Mesendoderm (in vitro differentiated cells): ENCODE data around the gene ARID1B.

ENCODE experiments used
- DNase-seq: peaks from one replicate; pipeline ENCODE4 v3.0.0; 2013
- H2AK5ac ChIP-seq: 2 replicates; pipeline ENCODE4 v1.6.1; 2013; ENCODE audit warnings: low read length, inconsistent platforms
- H2BK120ac ChIP-seq: 2 replicates; pipeline ENCODE4 v1.6.1; 2013; ENCODE audit warnings: low read depth, mild to moderate bottlenecking, low read length, moderate library complexity, mixed read lengths
- H2BK15ac ChIP-seq: replicated peaks from 2 replicates; pipeline ENCODE4 v1.6.1; 2013; ENCODE audit warnings: low read depth, mild to moderate bottlenecking, moderate library complexity
- H2BK5ac ChIP-seq: 2 replicates; pipeline ENCODE4 v1.6.1; 2013; ENCODE audit warnings: low read length, inconsistent platforms
- H3K18ac ChIP-seq: 2 replicates; pipeline ENCODE4 v1.6.1; 2013; ENCODE audit warnings: mild to moderate bottlenecking, low read length, mixed read lengths
- H3K23ac ChIP-seq: one replicate; pipeline ENCODE4 v1.6.1; 2013; ENCODE audit warnings: low read length
- H3K27ac ChIP-seq: 2 replicates; pipeline ENCODE4 v1.5.1; 2013; ENCODE audit warnings: low read depth, mild to moderate bottlenecking, inconsistent platforms, low read length, moderate library complexity
- H3K27me3 ChIP-seq: 2 replicates; pipeline ENCODE4 v1.6.1; 2013; ENCODE audit warnings: low read length, control low read depth, mild to moderate bottlenecking, inconsistent platforms; ENCODE audit not compliant: insufficient read depth, poor library complexity
- H3K36me3 ChIP-seq: 2 replicates; pipeline ENCODE4 v1.6.1; 2013; ENCODE audit warnings: low read length, inconsistent platforms; ENCODE audit not compliant: control insufficient read depth, insufficient read depth
- H3K4ac ChIP-seq: one replicate; pipeline ENCODE4 v1.6.1; 2013; ENCODE audit warnings: low read depth, mild to moderate bottlenecking, low read length, moderate library complexity
- H3K4me1 ChIP-seq: 2 replicates; pipeline ENCODE4 v1.6.1; 2013; ENCODE audit warnings: low read depth, low read length, inconsistent platforms; ENCODE audit not compliant: control insufficient read depth
- H3K4me2 ChIP-seq: 2 replicates; pipeline ENCODE4 v1.6.1; 2013; ENCODE audit warnings: low read length
- H3K4me3 ChIP-seq: 2 replicates; pipeline ENCODE4 v1.5.1; 2013; ENCODE audit warnings: mild to moderate bottlenecking, low read length
- H3K56ac ChIP-seq: one replicate; pipeline ENCODE4 v1.6.1; 2013; ENCODE audit warnings: low read length
- H3K79me1 ChIP-seq: 2 replicates; pipeline ENCODE4 v1.6.1; 2013; ENCODE audit warnings: low read length, inconsistent platforms
- H3K79me2 ChIP-seq: 2 replicates; pipeline ENCODE4 v1.6.1; 2013; ENCODE audit warnings: mild to moderate bottlenecking, low read length; ENCODE audit not compliant: control insufficient read depth, insufficient read depth
- H3K9ac ChIP-seq: 2 replicates; pipeline ENCODE4 v1.6.1; 2013; ENCODE audit warnings: low read length, inconsistent platforms
- H4K5ac ChIP-seq: one replicate; pipeline ENCODE4 v1.6.1; 2013; ENCODE audit warnings: low read length
- H4K8ac ChIP-seq: one replicate; pipeline ENCODE4 v1.6.1; 2013; ENCODE audit warnings: low read depth, mild to moderate bottlenecking, control low read depth, low read length, moderate library complexity
- WGBS: extraction: QIAGEN DNeasy Blood & Tissue Kit; methylation state at CpG from one replicate; pipeline ENCODE4 v1.1.7; 2013; ENCODE audit warnings: low lambda C conversion rate, missing lambda C conversion rate; ENCODE audit not compliant: insufficient coverage; ENCODE audit errors: extremely low coverage; 5-methylcytosine and 5-hydroxymethylcytosine counted together

The ARID1B gene

DNA sequence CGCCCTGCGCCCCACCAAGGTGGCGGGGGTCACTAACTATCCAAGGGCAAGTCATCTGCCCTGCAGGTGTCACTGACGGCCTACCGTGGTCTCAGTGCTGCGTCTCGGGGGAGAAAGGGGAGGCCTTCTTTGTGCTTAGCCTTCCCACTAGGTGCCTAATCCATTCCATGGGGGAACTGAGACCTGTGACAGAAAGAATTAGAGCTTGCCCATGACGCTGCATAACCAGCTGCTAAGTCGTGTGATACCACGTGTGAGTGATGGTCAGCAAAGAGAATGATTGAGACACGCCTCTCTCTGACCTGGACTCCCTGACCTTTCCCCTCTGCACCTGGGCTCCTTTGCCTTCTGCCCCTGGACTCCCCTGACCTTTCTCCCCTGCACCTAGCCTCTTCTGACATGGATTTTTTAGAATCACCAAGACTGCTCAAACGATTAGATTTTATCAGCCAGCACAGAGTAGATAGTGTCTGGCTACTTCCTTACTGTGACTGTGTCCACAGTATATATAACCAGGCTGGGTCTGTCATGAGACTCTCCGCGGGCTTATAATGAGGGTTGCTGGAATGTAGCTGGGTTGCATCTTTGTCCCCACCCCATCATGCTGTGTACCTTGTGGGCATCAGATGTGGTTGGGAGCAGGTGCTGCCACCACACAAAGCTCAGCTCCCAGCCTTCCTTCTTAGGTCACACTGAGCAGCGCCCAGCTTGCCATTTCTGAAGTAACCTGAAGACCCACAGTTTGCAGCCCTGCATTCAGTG lies 405.5 kb downstream of the ARID1B start:
- no CpG with 5 or more reads among the region's 15 CpGs for WGBS
- H3K27ac ChIP-seq = no peak overlapping the region

DNA sequence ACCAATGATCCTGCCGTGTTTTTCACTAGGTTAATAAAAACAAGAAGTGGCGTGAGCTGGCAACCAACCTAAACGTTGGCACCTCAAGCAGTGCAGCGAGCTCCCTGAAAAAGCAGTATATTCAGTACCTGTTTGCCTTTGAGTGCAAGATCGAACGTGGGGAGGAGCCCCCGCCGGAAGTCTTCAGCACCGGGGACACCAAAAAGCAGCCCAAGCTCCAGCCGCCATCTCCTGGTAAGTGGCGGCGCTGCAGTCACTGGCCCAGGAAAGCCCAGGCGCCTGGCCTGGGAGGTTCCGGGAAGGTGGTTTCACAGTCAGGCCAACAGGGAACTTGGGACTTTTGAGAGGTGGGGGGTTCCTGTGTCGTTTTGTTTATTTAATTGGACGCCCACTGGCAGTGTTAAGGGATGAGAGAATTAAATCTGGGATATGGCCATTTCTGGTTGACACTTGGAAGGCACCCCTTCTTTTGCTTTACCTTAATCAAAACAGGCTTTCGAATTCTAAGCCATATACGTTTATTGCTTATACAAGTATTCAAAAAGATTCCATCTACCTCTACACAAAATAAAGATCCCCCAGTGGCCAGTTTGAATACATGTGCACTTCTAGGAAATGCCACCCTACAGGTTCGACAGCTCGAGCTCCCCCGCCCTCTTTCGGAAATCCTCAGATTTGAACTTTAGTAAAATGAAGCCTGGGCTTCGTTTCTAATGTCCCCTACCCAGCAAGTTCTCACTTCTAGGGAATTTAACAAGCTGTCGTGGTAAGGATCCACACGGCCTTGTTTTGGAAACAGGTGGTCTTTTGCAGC lies 407.2 kb downstream of the ARID1B start:
- H3K18ac ChIP-seq = no peak overlapping the region
- H2BK5ac ChIP-seq = no peak overlapping the region
- no peak overlapping the region for H3K4me2 ChIP-seq
- WGBS = no CpG with 5 or more reads among the region's 25 CpGs
- H4K5ac ChIP-seq = no peak overlapping the region
- H2BK120ac ChIP-seq = no peak overlapping the region
- H2AK5ac ChIP-seq = no peak overlapping the region
- no peak overlapping the region for H3K4ac ChIP-seq
- no peak overlapping the region for H2BK15ac ChIP-seq
- no peak overlapping the region for H4K8ac ChIP-seq
- H3K9ac ChIP-seq = no peak overlapping the region
- H3K79me2 ChIP-seq = no peaks in the 10 kb centered on the region
- no peaks in the 10 kb centered on the region for H3K79me1 ChIP-seq
- no peaks in the 10 kb centered on the region for H3K27me3 ChIP-seq
- no peaks in the 10 kb centered on the region for H3K4me1 ChIP-seq
- no peak overlapping the region for H3K27ac ChIP-seq
- no peaks in the 10 kb centered on the region for H3K36me3 ChIP-seq
- no peak overlapping the region for H3K23ac ChIP-seq
- H3K56ac ChIP-seq = no peak overlapping the region
- peak; percentile 84 for DNase-seq
- H3K4me3 ChIP-seq = no peak overlapping the region

More for the DNA sequence above, 405.5 kb downstream of the ARID1B start:
- H3K56ac ChIP-seq = no peak overlapping the region
- H3K36me3 ChIP-seq = no peaks in the 10 kb centered on the region
- no peak overlapping the region for H2AK5ac ChIP-seq
- no peak overlapping the region for H3K18ac ChIP-seq
- H3K23ac ChIP-seq = no peak overlapping the region
- H3K79me1 ChIP-seq = no peaks in the 10 kb centered on the region
- no peak overlapping the region for H2BK120ac ChIP-seq
- H3K79me2 ChIP-seq = no peaks in the 10 kb centered on the region
- no peak overlapping the region for H3K4me2 ChIP-seq
- no peaks in the 10 kb centered on the region for H3K4me1 ChIP-seq
- H4K5ac ChIP-seq = no peak overlapping the region
- H2BK15ac ChIP-seq = no peak overlapping the region
- no peak for DNase-seq
- H3K27me3 ChIP-seq = no peaks in the 10 kb centered on the region
- no peak overlapping the region for H3K4me3 ChIP-seq
- H4K8ac ChIP-seq = no peak overlapping the region
- H3K9ac ChIP-seq = no peak overlapping the region
- no peak overlapping the region for H3K4ac ChIP-seq
- no peak overlapping the region for H2BK5ac ChIP-seq

DNA sequence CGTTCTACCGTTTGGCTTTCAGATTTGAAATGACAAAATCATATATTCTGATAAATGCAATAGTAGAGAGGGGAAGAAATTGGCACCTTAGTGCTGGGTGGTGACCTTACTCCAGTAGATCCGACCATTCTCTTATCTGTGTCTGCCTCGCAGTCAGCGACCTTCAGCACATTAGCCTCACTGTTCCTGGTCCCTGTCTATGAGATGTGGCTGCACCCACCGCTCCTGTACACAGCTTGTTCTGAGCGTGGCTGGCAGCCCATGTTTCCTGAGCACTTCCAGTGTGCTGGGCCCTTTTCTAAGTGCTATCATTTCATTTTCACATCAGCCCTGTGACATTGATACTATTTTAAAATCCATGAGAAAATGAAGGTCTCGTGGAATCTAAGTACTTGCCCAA lies 408.0 kb downstream of the ARID1B start:
- H4K8ac ChIP-seq = no peak overlapping the region
- no peak overlapping the region for H2BK120ac ChIP-seq
- H4K5ac ChIP-seq = no peak overlapping the region
- H3K27me3 ChIP-seq = no peaks in the 10 kb centered on the region
- H3K18ac ChIP-seq = no peak overlapping the region
- no peaks in the 10 kb centered on the region for H3K4me1 ChIP-seq
- no peak overlapping the region for H3K27ac ChIP-seq
- H3K4ac ChIP-seq = no peak overlapping the region
- no peaks in the 10 kb centered on the region for H3K36me3 ChIP-seq
- H2BK15ac ChIP-seq = no peak overlapping the region
- no peak overlapping the region for H3K4me3 ChIP-seq
- H2BK5ac ChIP-seq = no peak overlapping the region
- H3K79me2 ChIP-seq = no peaks in the 10 kb centered on the region
- no peak overlapping the region for H3K56ac ChIP-seq
- H3K4me2 ChIP-seq = no peak overlapping the region
- no peak overlapping the region for H2AK5ac ChIP-seq
- no peaks in the 10 kb centered on the region for H3K79me1 ChIP-seq
- DNase-seq = no peak
- no peak overlapping the region for H3K9ac ChIP-seq
- no peak overlapping the region for H3K23ac ChIP-seq
- WGBS = no CpG with 5 or more reads among the region's 8 CpGs

DNA sequence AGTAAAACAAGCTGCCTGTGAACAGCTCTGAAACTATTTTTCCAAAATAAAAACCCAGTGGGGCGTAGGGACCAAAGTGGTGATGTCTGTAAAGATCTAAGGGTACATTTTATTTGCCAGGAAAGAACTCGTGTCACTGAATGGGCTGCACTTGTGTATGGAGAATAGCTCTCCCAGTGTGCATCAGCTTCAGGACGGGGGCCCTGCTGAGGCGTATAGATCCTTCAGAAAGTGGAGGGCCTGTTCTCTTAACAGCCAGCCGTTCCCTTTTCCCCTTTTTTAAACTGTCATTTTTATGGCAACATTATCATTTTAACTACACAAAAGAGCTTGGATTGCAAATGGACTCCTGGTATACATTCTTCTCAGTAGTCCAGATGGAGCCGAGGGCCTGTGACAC lies 408.8 kb downstream of the ARID1B start:
- H3K79me1 ChIP-seq = no peaks in the 10 kb centered on the region
- no peak overlapping the region for H3K23ac ChIP-seq
- no peaks in the 10 kb centered on the region for H3K4me1 ChIP-seq
- no peak for DNase-seq
- no peak overlapping the region for H3K4ac ChIP-seq
- H4K5ac ChIP-seq = no peak overlapping the region
- H3K9ac ChIP-seq = no peak overlapping the region
- no peaks in the 10 kb centered on the region for H3K79me2 ChIP-seq
- no peak overlapping the region for H2BK15ac ChIP-seq
- H3K4me2 ChIP-seq = no peak overlapping the region
- no peak overlapping the region for H3K18ac ChIP-seq
- no peak overlapping the region for H2BK120ac ChIP-seq
- H4K8ac ChIP-seq = no peak overlapping the region
- no peak overlapping the region for H3K56ac ChIP-seq
- WGBS = no CpG with 5 or more reads among the region's 6 CpGs
- H3K27me3 ChIP-seq = no peaks in the 10 kb centered on the region
- H3K27ac ChIP-seq = no peak overlapping the region
- H2AK5ac ChIP-seq = no peak overlapping the region
- H3K36me3 ChIP-seq = peaks cover 2% of the 10 kb centered on the region
- no peak overlapping the region for H2BK5ac ChIP-seq
- no peak overlapping the region for H3K4me3 ChIP-seq

DNA sequence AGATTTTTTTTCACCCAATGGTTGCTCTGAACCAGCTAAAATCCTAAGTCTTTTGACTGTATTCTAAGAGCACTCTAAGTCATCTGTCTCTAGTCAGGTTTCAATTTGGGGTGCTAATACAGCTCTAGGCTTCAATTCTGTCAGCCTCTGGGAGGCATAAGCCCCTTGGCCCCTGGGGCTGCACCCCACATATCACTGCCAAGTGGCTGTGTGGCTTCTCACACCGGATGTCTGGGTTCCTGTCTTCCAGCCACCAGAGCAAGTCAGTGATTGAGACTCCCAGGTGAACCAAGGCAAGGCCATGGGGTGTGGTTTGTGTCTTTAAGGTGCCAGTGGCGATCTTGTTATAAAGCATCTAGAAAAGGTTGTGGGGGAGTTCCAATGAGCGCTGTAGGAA lies 409.6 kb downstream of the ARID1B start:
- no peak overlapping the region for H2BK15ac ChIP-seq
- H2BK5ac ChIP-seq = no peak overlapping the region
- H4K8ac ChIP-seq = no peak overlapping the region
- no peak overlapping the region for H2AK5ac ChIP-seq
- peaks cover 2% of the 10 kb centered on the region for H3K36me3 ChIP-seq
- DNase-seq = no peak
- H3K4me2 ChIP-seq = no peak overlapping the region
- H3K79me1 ChIP-seq = no peaks in the 10 kb centered on the region
- WGBS = no CpG with 5 or more reads among the region's 3 CpGs
- H2BK120ac ChIP-seq = no peak overlapping the region
- H3K4me3 ChIP-seq = no peak overlapping the region
- H3K4ac ChIP-seq = no peak overlapping the region
- no peak overlapping the region for H3K27ac ChIP-seq
- no peak overlapping the region for H3K18ac ChIP-seq
- no peaks in the 10 kb centered on the region for H3K4me1 ChIP-seq
- no peak overlapping the region for H3K23ac ChIP-seq
- no peak overlapping the region for H3K9ac ChIP-seq
- H3K56ac ChIP-seq = no peak overlapping the region
- no peaks in the 10 kb centered on the region for H3K27me3 ChIP-seq
- H4K5ac ChIP-seq = no peak overlapping the region
- H3K79me2 ChIP-seq = no peaks in the 10 kb centered on the region
